Lung microvascular endothelial cell (primary cell): Measurements from ENCODE around the gene VPS26C. TPM values are rescaled to one million over a fixed set of nuclear protein-coding genes. Genes with fewer than 3 reads are reported as not detected.

ENCODE experiments used
- total RNA-seq: library from RNA; depleted of rRNA; stranded (reverse); fragments of >200 nt; gene quantifications from 2 replicates; pipeline ENCODE4 v1.2.1, GENCODE V29; 2014

Gene VPS26C
- total RNA-seq, 1 donor from 2014 or later: 79.8 TPM

Other genes starting within 250 kb of the VPS26C start
- gene PIGP, start 194.3 kb downstream of the VPS26C start, total RNA-seq: 2.4 and 3.0 TPM in 2 replicates
- gene TTC3, start 194.1 kb downstream of the VPS26C start, total RNA-seq: 99.4 and 127 TPM in 2 replicates
- 39.9 and 72.4 TPM in 2 replicates for gene DYRK1A, start 99.4 kb upstream of the VPS26C start, total RNA-seq